ENCODE data around the gene HPCAL1. TPM values are rescaled to one million over a fixed set of nuclear protein-coding genes. Genes with fewer than 3 reads are reported as not detected.

HPCAL1 gene
- polyA plus RNA-seq, 3 donors = 20.4 to 37.3 (median 28.5) TPM

DNA sequence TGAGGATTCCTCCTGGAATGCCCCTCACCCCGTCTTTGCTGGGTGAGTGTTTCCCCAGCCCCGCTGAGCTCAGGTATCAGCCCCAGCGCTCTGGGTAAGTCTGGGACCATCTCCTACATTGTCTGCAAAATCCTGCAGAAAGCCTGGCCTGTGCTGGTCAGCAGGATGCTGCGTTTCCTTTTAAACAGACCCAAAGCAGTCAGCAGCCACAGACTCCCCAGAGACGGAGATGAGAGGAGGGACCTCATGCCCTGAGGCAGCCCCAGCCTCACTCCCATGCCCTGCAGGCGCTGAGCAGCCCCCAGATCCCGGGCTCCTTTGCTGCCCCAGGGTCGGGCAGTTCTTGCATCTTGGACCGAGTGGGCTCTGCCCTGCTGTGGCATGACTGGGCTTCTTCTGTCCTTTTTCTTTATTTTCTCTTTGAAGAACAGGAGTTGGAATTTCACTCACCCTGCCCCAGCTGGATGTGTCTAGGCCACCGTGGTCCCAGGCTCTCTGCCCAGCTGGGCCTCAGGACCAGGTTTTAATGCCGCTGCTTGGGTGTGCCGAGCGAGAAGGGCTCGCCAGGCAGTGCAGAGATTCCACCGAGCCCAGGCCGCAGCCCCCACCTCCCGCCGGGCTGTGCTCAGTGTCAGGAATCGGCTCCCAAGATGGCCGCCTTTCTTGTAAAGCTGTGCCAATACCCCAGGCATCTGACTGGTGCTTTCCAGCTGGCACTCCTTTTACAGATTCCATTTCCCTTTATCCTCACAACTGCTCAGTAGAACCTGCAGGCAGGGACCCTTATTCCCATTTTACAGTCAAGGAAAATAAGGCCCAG lies 101.8 kb downstream of the HPCAL1 start:
- no peak for DNase-seq (ENCODE audit: extremely low read depth in 1 of 11, low read depth in 9 of 11, low spot score in 4 of 11)

DNA sequence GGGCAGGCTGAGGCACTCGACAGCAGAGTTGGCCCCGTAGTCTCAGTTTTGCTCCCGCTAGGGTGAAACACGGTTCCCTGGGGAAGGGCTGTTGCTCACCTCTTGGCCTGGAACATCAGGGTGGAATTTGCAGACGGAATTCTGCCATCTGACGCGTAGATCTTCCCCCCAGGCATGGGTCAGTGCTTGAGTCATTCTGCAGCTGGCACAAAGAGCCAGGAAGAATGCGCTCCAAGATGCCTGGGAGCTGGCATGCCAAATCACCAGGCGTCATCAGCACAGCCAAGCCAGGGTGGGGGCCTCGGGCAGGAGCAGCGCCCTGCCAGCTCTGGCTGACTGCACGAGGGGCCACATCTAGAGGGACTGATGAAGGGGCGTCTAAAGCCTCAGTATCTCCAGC lies 102.7 kb downstream of the HPCAL1 start:
- DNase-seq (ENCODE audit: extremely low read depth in 1 of 11, low read depth in 9 of 11, low spot score in 4 of 11) = peak in 2 of 11 donors; percentile 57 to 68

- no peak for DNase-seq (ENCODE audit: extremely low read depth in 1 of 11, low read depth in 9 of 11, low spot score in 4 of 11)
Observed at GRCh38 chr2:10406016-10406415, 103.3 kb downstream of the HPCAL1 start.

DNA sequence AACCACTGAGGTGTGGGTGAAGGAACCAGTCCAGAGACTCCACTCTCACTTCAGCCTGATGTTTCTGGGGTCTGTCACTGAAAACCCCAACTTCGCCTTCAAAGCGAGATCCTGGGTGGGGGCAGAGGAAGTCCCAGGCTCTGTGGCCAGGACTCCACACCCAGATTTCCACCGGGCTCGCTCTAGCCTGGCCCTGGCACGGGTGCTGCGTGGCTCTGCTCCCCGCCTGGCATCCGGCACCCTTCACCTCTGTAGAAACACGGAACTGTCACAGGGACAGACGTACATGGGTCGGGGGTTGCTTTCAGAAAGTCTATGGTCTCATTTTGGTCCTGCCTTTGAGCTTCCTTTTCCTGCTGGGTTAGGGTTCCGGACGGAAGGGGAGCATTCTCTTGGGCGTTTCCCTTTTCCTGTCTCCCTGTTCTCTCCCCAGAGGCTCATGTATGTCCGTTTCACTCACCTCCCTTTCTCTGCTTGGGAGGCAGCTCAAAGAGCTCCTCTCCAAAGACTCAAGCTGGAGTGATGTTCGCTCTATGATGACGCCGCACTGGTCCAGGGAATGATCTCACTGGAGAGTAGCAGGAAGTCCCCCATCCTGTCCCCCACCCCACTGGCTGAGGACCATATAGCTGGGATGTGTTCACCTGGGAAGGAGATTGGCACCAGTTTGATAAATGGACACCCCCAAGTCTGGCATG lies 103.9 kb downstream of the HPCAL1 start:
- no peak for DNase-seq (ENCODE audit: extremely low read depth in 1 of 11, low read depth in 9 of 11, low spot score in 4 of 11)

DNA sequence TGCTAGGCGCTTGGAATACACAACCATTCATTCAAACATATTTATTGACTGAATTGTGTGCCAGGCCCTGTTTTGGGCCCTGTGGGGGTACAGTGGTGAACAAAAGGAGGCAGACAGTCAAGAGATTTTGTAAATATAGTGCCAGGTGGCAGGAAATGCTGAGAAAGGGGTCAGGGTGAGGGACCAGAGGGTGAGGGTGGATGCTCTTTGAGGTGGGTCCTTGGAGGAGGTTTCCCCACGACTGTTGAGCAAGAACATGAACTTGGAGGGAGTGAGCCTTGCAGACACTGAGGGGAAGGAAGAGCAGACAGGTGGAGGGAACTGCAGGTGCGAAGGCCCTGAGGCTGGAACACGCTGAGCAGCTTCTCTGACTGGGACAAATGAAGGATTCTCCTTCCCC lies 104.7 kb downstream of the HPCAL1 start:
- no peak for DNase-seq (ENCODE audit: extremely low read depth in 1 of 11, low read depth in 9 of 11, low spot score in 4 of 11)

DNA sequence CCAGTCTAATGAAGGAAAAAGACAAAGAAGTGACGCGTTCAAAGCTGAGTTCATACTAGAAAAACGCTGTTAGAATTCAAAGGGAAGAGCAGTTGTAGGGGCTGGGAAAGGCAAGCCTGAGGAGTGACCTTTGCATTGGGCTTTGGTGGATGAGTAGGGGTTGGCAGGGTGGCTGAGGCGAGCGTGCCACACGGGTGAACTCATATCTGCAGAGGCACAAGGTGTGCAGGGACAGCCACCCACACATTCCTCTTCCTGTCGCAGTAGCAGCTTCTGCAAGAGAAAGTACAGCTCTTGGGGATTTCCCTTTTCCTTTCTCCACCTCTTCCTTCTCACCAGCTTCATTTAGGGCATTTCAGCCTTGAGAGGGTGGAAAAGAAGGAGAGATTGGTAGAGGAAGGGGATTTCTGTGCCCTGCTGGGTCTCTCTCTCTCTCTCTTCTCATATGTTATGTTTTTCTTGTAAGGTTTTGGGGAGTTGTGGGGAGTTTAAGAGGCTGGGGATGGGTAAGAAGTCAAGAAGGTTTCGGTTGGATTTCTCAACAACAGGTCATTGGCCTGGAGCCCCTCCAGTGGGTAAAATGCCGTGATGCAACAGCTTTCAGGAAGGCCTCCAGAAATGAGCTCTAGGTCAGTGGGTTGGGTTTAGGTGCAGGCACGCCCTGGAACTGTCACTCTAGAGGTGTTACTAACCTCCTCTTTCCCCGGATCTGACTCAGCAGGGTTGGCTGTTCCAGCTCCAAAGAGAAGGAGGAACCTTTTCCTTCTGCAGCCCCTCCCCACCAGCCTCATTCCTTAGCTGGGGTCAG lies 105.3 kb downstream of the HPCAL1 start:
- no peak for DNase-seq (ENCODE audit: extremely low read depth in 1 of 11, low read depth in 9 of 11, low spot score in 4 of 11)

DNA sequence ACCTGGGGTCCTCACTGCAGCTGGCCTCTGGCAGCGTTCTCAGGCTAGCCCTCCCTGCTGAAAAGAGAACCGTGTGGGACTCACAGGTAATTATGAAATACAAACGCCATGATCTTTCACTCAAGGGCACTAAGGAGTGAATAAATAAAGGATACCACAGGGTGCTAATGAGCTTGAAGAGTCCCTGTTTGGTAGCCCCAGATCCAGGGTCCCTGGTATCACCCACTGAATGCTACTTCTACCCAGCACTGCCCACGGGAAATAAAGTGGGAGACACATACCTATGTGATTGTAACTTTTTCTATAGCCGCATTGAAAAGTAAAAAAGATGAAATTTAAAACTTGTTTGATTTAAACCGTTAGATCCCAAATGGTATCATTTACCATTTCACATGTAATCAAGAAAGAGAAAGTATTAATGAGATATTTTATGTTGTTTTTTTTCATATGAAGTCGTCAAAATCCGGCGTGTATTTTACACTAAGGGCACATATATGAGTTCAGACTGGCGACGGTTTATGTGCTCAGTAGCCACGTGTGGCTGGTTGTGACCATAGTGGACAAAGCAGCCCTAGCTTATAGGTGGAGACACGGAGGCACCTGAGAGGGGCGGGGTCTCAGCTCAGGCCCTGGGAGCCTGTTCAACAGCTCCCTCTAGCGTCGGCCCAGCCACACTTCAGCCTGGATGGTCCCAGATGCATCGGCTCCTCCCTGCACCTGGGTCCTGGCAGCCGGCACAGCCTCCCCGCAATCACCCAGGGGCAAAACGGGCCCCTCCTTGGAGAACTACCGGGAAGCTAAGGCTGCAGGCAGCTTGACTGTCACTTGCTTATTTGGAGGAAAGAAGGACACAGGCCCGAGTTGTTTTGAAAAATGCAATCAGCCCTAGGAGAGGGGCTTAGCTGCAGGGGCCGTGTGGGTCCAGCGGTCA lies 106.2 kb downstream of the HPCAL1 start:
- peak; percentile 52 to 80 (median 70) for DNase-seq (ENCODE audit: extremely low read depth in 1 of 11, low read depth in 9 of 11, low spot score in 4 of 11)

- no peak for DNase-seq (ENCODE audit: extremely low read depth in 1 of 11, low read depth in 9 of 11, low spot score in 4 of 11)
Observed at GRCh38 chr2:10410001-10410822, 107.5 kb downstream of the HPCAL1 start.

DNA sequence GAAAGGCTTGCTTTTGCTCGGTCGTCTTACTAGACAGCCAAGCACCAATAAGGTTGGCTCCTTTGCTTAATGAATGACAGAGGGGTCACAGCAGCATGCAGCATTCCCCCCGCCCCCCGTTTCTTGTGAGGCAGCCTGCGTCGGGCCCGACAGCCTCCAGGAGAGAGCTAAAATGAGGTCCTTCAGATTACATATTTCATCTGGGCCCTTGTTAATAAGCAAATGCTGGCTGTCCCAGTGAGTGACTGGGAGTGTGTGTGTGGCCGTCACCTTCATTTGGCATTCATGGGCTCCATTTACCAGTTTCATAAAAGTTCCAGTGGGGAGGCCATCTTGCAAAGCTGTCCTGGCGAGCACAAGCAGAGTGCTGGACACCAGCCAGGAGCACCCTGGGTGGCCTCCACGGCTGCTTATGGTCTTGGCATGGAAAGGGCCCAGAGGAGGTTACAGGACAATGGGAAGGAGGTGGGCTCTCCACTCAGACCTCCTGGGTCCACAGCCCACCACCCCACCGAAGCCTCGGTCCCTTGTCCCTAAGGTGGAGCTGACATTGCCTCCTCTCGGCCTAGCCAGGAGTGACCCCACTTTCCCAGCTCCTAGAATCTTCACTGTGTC lies 108.2 kb downstream of the HPCAL1 start:
- DNase-seq (ENCODE audit: extremely low read depth in 1 of 11, low read depth in 9 of 11, low spot score in 4 of 11) = no peak

- DNase-seq (ENCODE audit: extremely low read depth in 1 of 11, low read depth in 9 of 11, low spot score in 4 of 11) = no peak
Observed at GRCh38 chr2:10411557-10411956, 108.9 kb downstream of the HPCAL1 start.

- DNase-seq (ENCODE audit: extremely low read depth in 1 of 11, low read depth in 9 of 11, low spot score in 4 of 11) = no peak
Observed at GRCh38 chr2:10412380-10412779, 109.7 kb downstream of the HPCAL1 start.

DNA sequence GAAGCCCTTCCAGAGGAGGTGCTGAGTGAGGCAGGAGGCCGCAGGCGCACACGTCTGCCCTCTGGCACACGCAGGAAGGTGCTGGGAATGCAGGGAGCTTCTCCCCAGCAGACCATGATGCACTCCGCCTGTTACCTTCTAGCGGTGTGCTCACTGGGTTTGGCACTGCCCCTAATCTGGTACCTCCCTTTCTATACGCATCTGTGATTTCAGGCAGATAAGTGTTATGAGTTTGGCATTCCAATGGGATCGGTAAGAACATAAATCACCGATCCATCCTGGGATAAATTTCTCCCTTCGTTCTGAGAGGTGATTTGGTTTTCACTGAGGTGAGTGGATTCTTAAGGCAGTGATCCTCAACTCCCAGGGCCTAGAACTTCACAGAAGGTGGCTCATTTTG lies 110.8 kb downstream of the HPCAL1 start:
- no peak for DNase-seq (ENCODE audit: extremely low read depth in 1 of 11, low read depth in 9 of 11, low spot score in 4 of 11)

- DNase-seq (ENCODE audit: extremely low read depth in 1 of 11, low read depth in 9 of 11, low spot score in 4 of 11) = no peak
Observed at GRCh38 chr2:10413991-10414451, 111.3 kb downstream of the HPCAL1 start.

- no peak for DNase-seq (ENCODE audit: extremely low read depth in 1 of 11, low read depth in 9 of 11, low spot score in 4 of 11)
Observed at GRCh38 chr2:10414591-10414990, 111.9 kb downstream of the HPCAL1 start.

DNA sequence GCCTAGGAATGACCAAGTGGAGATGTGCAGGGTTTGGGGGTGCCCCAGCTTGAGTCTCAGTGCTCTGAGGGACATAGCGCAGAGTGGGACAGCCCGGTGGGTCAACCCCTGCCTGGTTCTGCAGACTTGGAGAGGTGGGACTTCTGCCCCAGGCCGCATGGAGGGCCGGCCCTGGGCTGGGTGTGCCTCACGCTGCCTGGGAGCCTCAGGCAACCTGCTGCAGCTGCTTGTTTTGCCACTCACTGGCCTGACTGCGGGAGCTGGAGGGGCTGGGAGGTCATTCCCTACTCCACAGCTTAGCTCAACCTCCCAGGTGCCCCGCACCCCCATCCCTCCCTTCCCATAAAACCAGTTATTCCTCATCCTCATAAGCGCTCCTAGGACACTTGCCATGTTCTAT lies 112.3 kb downstream of the HPCAL1 start:
- no peak for DNase-seq (ENCODE audit: extremely low read depth in 1 of 11, low read depth in 9 of 11, low spot score in 4 of 11)

DNA sequence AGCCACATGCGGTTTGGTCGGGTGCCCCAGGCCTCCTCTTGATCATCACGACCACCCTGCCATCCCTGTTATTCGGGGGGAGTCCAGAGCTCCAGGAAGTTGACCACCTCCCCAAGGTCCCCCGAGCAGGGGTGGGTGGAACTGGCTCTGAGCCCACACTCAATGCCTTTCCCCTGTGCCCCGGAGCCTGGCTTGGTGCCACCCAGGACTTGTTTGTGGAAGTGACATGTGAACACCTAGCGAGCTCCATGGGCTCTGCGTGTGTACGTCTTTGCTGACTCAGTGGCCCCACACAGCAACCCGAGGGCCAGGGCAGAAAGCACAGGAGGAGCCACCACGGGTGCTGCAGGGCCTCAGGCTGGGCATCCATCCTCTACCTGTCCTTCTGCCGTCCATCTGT lies 112.9 kb downstream of the HPCAL1 start:
- no peak for DNase-seq (ENCODE audit: extremely low read depth in 1 of 11, low read depth in 9 of 11, low spot score in 4 of 11)

GRCh38 chr2:10417551-10418335 lies 115.0 kb downstream of the HPCAL1 start:
- no peak for DNase-seq (ENCODE audit: extremely low read depth in 1 of 11, low read depth in 9 of 11, low spot score in 4 of 11)
